SK-N-MC (cell line): ENCODE results near the gene PRL.

Experiments used
- EZH2 ChIP-seq: fragments of 200-600 bp; sonication (generic); IDR thresholded peaks from one replicate; pipeline ENCODE4 v1.6.1; 2017; ENCODE audit warnings: antibody characterized with exemption
- POLR2AphosphoS5 ChIP-seq: IDR thresholded peaks from 2 replicates; pipeline ENCODE4 v1.6.1; 2012; ENCODE audit warnings: mild to moderate bottlenecking, low read depth, low read length, borderline replicate concordance

DNA sequence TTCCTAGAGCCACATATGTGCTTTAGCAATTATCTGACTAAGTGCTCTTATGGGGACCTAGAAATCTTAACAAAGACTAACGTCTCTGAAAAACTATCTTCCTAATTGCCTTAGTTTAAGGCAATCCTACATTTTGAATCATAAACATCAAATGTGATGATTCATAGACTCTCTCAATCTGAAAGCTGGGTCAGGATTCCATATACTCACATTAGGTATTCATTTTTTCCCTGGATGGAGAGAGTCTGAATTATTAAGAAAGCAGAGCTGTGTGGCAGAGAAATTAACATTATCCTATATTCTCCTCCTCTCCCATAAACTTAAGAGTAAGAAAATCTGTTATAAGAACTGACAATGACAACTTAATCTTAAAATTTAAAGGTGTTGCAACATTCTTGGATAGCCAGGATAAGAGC is 1.6 kb upstream of the PRL start:
- TF ChIP-seq POLR2AphosphoS5 (no peak), EZH2 (no peak)
